ENCODE measurements around the gene DAPK2. TPM values are rescaled to one million over a fixed set of nuclear protein-coding genes. Genes with fewer than 3 reads are reported as not detected.

DAPK2 gene
- total RNA-seq, 1 experiment from 2014 or later, result 1.4 TPM

- no TSS peak for BruUV-seq (replicated peaks)
- H3K27me3 Mint-ChIP-seq (ENCODE audit: insufficient read depth, unreplicated experiment), result no peaks in the 10 kb centered on the region
- Histone ChIP-seq H3K27me3 (replicated peaks; ENCODE audit: control insufficient read depth, insufficient read depth, low read length) (no peaks in the 10 kb centered on the region), H3K36me3 (ENCODE audit: control insufficient read depth, insufficient read depth, low read length) (no peaks in the 10 kb centered on the region; the same call in 1 of the 2 replicates), H3K9me3 (no peaks in the 10 kb centered on the region), H3K4me1 (peaks cover 18% of the 10 kb centered on the region), H3K4me3 (ENCODE audit: low read depth, low read length) (peak overlapping the region; percentile 74)
- H3K9me3 Mint-ChIP-seq (ENCODE audit: unreplicated experiment), result no peaks in the 10 kb centered on the region
- ChIA-PET POLR2A (interaction anchor here (0.5 kb wide), 1 partner anchor 587 kb away, joined by 3 read pairs; no protein-coding TSS in a partner anchor), CTCF (interaction anchor here (1.5 to 1.7 kb wide), 3 partner anchors 46 to 482 kb away, joined by 4 to 7 read pairs (median 6); partner anchors contain the start of gene DAPK2)
- peak overlapping the region; percentile 99 for H3K27ac Mint-ChIP-seq (ENCODE audit: unreplicated experiment)
- intact Hi-C loops (cut with micrococcal nuclease; ENCODE audit: unreplicated experiment), result loop anchor here (2.0 to 5.0 kb wide), 2 partner anchors 61 to 590 kb away; partner anchors contain the start of gene USP3
- TF ChIP-seq CTCF (IDR thresholded peaks at IDR 0.05; ENCODE audit: insufficient read depth in 1 of 2, low read depth in 1 of 2, low read length in 1 of 2, severe bottlenecking in 1 of 2, unreplicated experiment in 1 of 2), result peak in 1 of 2 experiments; percentile 18
- peaks cover 34% of the 10 kb centered on the region for H3K36me3 Mint-ChIP-seq (ENCODE audit: insufficient read depth, unreplicated experiment)
- peaks cover 18% of the 10 kb centered on the region for H3K4me1 Mint-ChIP-seq (ENCODE audit: low read depth, unreplicated experiment)
- DNase-seq, result no peak
- peak overlapping the region; percentile 99 for H3K4me3 Mint-ChIP-seq (ENCODE audit: unreplicated experiment)
Observed at GRCh38 chr15:64092075-64092820, 46.0 kb upstream of the DAPK2 start.

DNA sequence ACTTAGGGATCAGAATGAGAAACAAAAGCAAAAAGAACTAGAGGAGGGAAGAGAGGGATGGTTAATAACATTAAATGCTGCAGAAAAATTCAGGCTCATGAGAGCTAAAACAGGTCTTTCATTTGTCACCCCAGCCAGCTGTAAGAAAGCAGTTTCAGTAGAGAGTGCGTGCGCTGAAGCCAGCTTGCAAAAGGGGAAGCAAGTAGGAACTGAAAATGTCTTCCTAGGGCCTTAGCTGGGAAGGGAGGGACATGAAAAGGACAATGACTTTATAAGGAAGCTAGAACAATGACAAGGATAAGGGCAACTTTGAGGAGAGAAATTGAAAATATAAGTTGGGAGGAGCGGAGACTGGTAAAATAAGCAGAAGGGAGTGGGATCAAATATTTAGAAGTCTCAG, 44.2 kb upstream of the DAPK2 start:
- no peaks in the 10 kb centered on the region for H3K9me3 ChIP-seq
- intact Hi-C loops (cut with micrococcal nuclease; ENCODE audit: unreplicated experiment), result loop anchor here (5.0 kb wide), 1 partner anchor 588 kb away; the partner anchor contains the start of gene USP3
- peaks cover 18% of the 10 kb centered on the region for H3K4me1 Mint-ChIP-seq (ENCODE audit: low read depth, unreplicated experiment)
- no TSS peak for BruUV-seq (replicated peaks)
- no peak for DNase-seq
- no peaks in the 10 kb centered on the region; the same call in 1 of the 2 replicates for H3K36me3 ChIP-seq (ENCODE audit: control insufficient read depth, insufficient read depth, low read length)
- peaks cover 18% of the 10 kb centered on the region for H3K4me1 ChIP-seq
- ChIA-PET CTCF (interaction anchor here (0.7 to 1.4 kb wide), 2 partner anchors 21 to 337 kb away, joined by 3 to 5 read pairs; no protein-coding TSS in a partner anchor), POLR2A (no interaction called here)
- TF ChIP-seq CTCF (IDR thresholded peaks at IDR 0.05; ENCODE audit: insufficient read depth in 1 of 2, low read depth in 1 of 2, low read length in 1 of 2, severe bottlenecking in 1 of 2, unreplicated experiment in 1 of 2), result no peak
- no peak overlapping the region for H3K4me3 Mint-ChIP-seq (ENCODE audit: unreplicated experiment)
- H3K9me3 Mint-ChIP-seq (ENCODE audit: unreplicated experiment), result no peaks in the 10 kb centered on the region
- no peaks in the 10 kb centered on the region for H3K27me3 ChIP-seq (replicated peaks; ENCODE audit: control insufficient read depth, insufficient read depth, low read length)
- H3K27me3 Mint-ChIP-seq (ENCODE audit: insufficient read depth, unreplicated experiment), result no peaks in the 10 kb centered on the region
- no peak overlapping the region for H3K4me3 ChIP-seq (ENCODE audit: low read depth, low read length)
- peaks cover 27% of the 10 kb centered on the region for H3K36me3 Mint-ChIP-seq (ENCODE audit: insufficient read depth, unreplicated experiment)
- H3K27ac Mint-ChIP-seq (ENCODE audit: unreplicated experiment), result no peak overlapping the region

- DNase-seq, result no peak
- intact Hi-C loops (cut with micrococcal nuclease; ENCODE audit: unreplicated experiment), result loop anchor here (5.0 kb wide), 1 partner anchor 587 kb away; the partner anchor contains the start of gene USP3
- ChIA-PET CTCF (interaction anchor here (0.6 to 1.4 kb wide), 2 partner anchors 20 to 593 kb away, joined by 3 read pairs; no protein-coding TSS in a partner anchor), POLR2A (no interaction called here)
- Mint-ChIP-seq H3K36me3 (ENCODE audit: insufficient read depth, unreplicated experiment) (peaks cover 27% of the 10 kb centered on the region), H3K27ac (ENCODE audit: unreplicated experiment) (no peak overlapping the region), H3K4me1 (ENCODE audit: low read depth, unreplicated experiment) (peaks cover 18% of the 10 kb centered on the region), H3K4me3 (ENCODE audit: unreplicated experiment) (no peak overlapping the region), H3K9me3 (ENCODE audit: unreplicated experiment) (no peaks in the 10 kb centered on the region), H3K27me3 (ENCODE audit: insufficient read depth, unreplicated experiment) (no peaks in the 10 kb centered on the region)
- Histone ChIP-seq H3K4me1 (peaks cover 10% of the 10 kb centered on the region), H3K4me3 (ENCODE audit: low read depth, low read length) (no peak overlapping the region), H3K9me3 (no peaks in the 10 kb centered on the region), H3K36me3 (ENCODE audit: control insufficient read depth, insufficient read depth, low read length) (no peaks in the 10 kb centered on the region; the same call in 1 of the 2 replicates), H3K27me3 (replicated peaks; ENCODE audit: control insufficient read depth, insufficient read depth, low read length) (no peaks in the 10 kb centered on the region)
- TF ChIP-seq CTCF (IDR thresholded peaks at IDR 0.05; ENCODE audit: insufficient read depth in 1 of 2, low read depth in 1 of 2, low read length in 1 of 2, severe bottlenecking in 1 of 2, unreplicated experiment in 1 of 2), result no peak
- no TSS peak for BruUV-seq (replicated peaks)
Observed at GRCh38 chr15:64089543-64090280, 43.4 kb upstream of the DAPK2 start.
